ENCODE measurements around the gene TRPM1.

DNA sequence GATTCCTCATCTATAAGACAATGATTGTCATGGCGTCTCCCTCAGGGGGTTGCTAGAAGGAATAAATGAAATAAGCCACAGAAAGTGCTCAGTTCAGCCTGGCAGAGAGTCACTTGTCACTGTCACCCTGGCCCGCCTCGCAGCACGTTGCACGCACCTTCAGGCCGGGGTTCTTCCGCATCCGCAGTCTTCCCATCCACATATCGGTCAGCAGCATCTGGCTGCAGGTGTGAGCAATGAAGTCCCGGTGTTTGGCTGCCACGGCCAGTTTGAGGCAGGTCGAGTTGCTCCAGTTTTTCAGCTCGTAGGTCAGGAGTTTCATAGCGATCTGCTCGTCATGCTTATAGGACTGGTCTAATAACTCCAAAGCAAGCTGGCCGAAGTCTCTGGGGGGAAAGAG, 61.6 kb downstream of the TRPM1 start:
- TF ChIP-seq CTCF (IDR thresholded peaks at IDR 0.05; ENCODE audit: low read length) (no peak), EZH2phosphoT487 (IDR thresholded peaks at IDR 0.05; ENCODE audit: low read length) (no peak), EZH2 (optimal IDR thresholded peaks at IDR 0.05; ENCODE audit: low read depth, low read length) (no peak)
